OCI-LY7 (cell line): ENCODE data around the gene KIAA1755.

ENCODE experiments used
- EZH2phosphoT487 ChIP-seq: fragments of 200-600 bp; sonication (generic); IDR thresholded peaks from 2 replicates; pipeline ENCODE4 v1.6.1; 2018; ENCODE audit warnings: low read depth, borderline replicate concordance, mild to moderate bottlenecking, mixed run types, antibody characterized with exemption, low read length, moderate library complexity, mixed read lengths
- TF ChIP-seq, protein P1 (sequence below): fragments of 200-600 bp; sonication (generic); conservative IDR thresholded peaks from 2 replicates; pipeline ENCODE4 v1.5.1; 2014; ENCODE audit warnings: mild to moderate bottlenecking, antibody characterized with exemption, low read length, moderate library complexity, mixed read lengths

GRCh38 chr20:38230253-38230551 is 30.3 kb downstream of the KIAA1755 start:
- TF ChIP-seq, protein P1, sequence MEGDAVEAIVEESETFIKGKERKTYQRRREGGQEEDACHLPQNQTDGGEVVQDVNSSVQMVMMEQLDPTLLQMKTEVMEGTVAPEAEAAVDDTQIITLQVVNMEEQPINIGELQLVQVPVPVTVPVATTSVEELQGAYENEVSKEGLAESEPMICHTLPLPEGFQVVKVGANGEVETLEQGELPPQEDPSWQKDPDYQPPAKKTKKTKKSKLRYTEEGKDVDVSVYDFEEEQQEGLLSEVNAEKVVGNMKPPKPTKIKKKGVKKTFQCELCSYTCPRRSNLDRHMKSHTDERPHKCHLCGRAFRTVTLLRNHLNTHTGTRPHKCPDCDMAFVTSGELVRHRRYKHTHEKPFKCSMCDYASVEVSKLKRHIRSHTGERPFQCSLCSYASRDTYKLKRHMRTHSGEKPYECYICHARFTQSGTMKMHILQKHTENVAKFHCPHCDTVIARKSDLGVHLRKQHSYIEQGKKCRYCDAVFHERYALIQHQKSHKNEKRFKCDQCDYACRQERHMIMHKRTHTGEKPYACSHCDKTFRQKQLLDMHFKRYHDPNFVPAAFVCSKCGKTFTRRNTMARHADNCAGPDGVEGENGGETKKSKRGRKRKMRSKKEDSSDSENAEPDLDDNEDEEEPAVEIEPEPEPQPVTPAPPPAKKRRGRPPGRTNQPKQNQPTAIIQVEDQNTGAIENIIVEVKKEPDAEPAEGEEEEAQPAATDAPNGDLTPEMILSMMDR = no peak
- no peak for TF ChIP-seq EZH2phosphoT487
